Neural cell (in vitro differentiated cells): ENCODE results near the gene ZBTB37.

Experiments used
- CTCF ChIP-seq: fragments of 450-650 bp; IDR thresholded peaks from 2 replicates; pipeline ENCODE4 v1.5.1; 2014; ENCODE audit warnings: antibody characterized with exemption, mild to moderate bottlenecking, moderate library complexity; ENCODE audit not compliant: poor library complexity, severe bottlenecking
- EP300 ChIP-seq: fragments of 450-650 bp; conservative IDR thresholded peaks from 2 replicates; pipeline ENCODE4 v1.6.1; 2014; ENCODE audit warnings: antibody characterized with exemption, mild to moderate bottlenecking, moderate library complexity; ENCODE audit not compliant: poor library complexity, severe bottlenecking
- EZH2 ChIP-seq: fragments of 200-600, 300-800 bp; shearing (Covaris generic), sonication (generic); IDR thresholded peaks from 2 replicates; pipeline ENCODE4 v1.6.1; 2014; ENCODE audit warnings: antibody characterized with exemption, low read length, borderline replicate concordance, mild to moderate bottlenecking; ENCODE audit not compliant: insufficient read depth, poor library complexity, severe bottlenecking
- POLR2AphosphoS5 ChIP-seq: IDR thresholded peaks from 2 replicates; pipeline ENCODE4 v1.6.1; 2012
- SMC3 ChIP-seq: fragments of 450-650 bp; conservative IDR thresholded peaks from 2 replicates; pipeline ENCODE4 v1.6.1; 2014; ENCODE audit warnings: antibody characterized with exemption, mild to moderate bottlenecking, moderate library complexity; ENCODE audit not compliant: poor library complexity

GRCh38 chr1:173832748-173833147 is 35.4 kb upstream of the ZBTB37 start:
- no peak for TF ChIP-seq EZH2
- TF ChIP-seq EP300 = no peak
- no peak for TF ChIP-seq POLR2AphosphoS5
- TF ChIP-seq SMC3 = no peak
- TF ChIP-seq CTCF = no peak
